NT2/D1 (cell line): ENCODE results near the gene PPP1CA.

ENCODE experiments used
- DNase-seq: peaks from one replicate; pipeline ENCODE4 v3.0.0-alpha.2; 2011; ENCODE audit warnings: low read depth, low spot score
- H3K27me3 ChIP-seq: 2 replicates; pipeline ENCODE4 v1.6.0; 2011; ENCODE audit warnings: mild to moderate bottlenecking; ENCODE audit not compliant: insufficient read length, insufficient read depth
- H3K36me3 ChIP-seq: 2 replicates; pipeline ENCODE4 v1.6.1; 2011; ENCODE audit warnings: mild to moderate bottlenecking, low read length, mixed read lengths; ENCODE audit not compliant: insufficient read depth, insufficient read length
- H3K4me1 ChIP-seq: 2 replicates; pipeline ENCODE4 v1.5.1; 2011; ENCODE audit not compliant: insufficient read depth, insufficient read length
- H3K4me3 ChIP-seq: 2 replicates; pipeline ENCODE4 v1.5.1; 2011; ENCODE audit warnings: low read depth; ENCODE audit not compliant: insufficient read length
- H3K9ac ChIP-seq: 2 replicates; pipeline ENCODE4 v1.6.0; 2011; ENCODE audit warnings: low read depth; ENCODE audit not compliant: insufficient read length
- H3K9me3 ChIP-seq: 2 replicates; pipeline ENCODE4 v1.5.1; 2011; ENCODE audit warnings: mild to moderate bottlenecking, low read length; ENCODE audit not compliant: insufficient read depth
- SUZ12 ChIP-seq: IDR thresholded peaks from 2 replicates; pipeline ENCODE4 v1.6.1; 2011; ENCODE audit not compliant: insufficient read length, insufficient read depth; ENCODE audit errors: extremely low read depth
- YY1 ChIP-seq: IDR thresholded peaks from 2 replicates; pipeline ENCODE4 v1.6.1; 2011; ENCODE audit not compliant: insufficient read length, insufficient read depth
- ZNF274 ChIP-seq: IDR thresholded peaks from 2 replicates; pipeline ENCODE4 v1.6.1; 2011; ENCODE audit warnings: mild to moderate bottlenecking, low read depth, low read length

The PPP1CA gene

GRCh38 chr11:67349457-67349856 is 52.2 kb downstream of the PPP1CA start:
- H3K4me1 ChIP-seq: peaks cover 17% of the 10 kb centered on the region
- no peaks in the 10 kb centered on the region for H3K9me3 ChIP-seq
- H3K4me3 ChIP-seq: no peak overlapping the region
- TF ChIP-seq ZNF274 (no peak), SUZ12 (no peak), YY1 (no peak)
- no peaks in the 10 kb centered on the region for H3K27me3 ChIP-seq
- no peak overlapping the region for H3K9ac ChIP-seq
- no peak for DNase-seq
- H3K36me3 ChIP-seq: no peaks in the 10 kb centered on the region

GRCh38 chr11:67349036-67349435 is 52.6 kb downstream of the PPP1CA start:
- Histone ChIP-seq H3K4me1 (peaks cover 14% of the 10 kb centered on the region), H3K27me3 (no peaks in the 10 kb centered on the region), H3K9me3 (no peaks in the 10 kb centered on the region), H3K4me3 (no peak overlapping the region), H3K36me3 (no peaks in the 10 kb centered on the region), H3K9ac (no peak overlapping the region)
- DNase-seq: no peak
- TF ChIP-seq ZNF274: no peak
- no peak for TF ChIP-seq SUZ12
- no peak for TF ChIP-seq YY1
